Liver (tissue), 9 donors: ENCODE measurements around the gene GTPBP3. TPM values are rescaled to one million over a fixed set of nuclear protein-coding genes. Genes with fewer than 3 reads are reported as not detected.

Source experiments
- DNase-seq: peaks from one replicate; pipeline ENCODE4 v3.0.0-alpha.2; 2017; ENCODE audit warnings: low spot score
- H3K27ac ChIP-seq, 2 donors: one replicate each; pipeline ENCODE4 v1.7.0; 2013; ENCODE audit warnings: inconsistent platforms in 2 of 2, low read length in 2 of 2, control low read depth in 1 of 2, low read depth in 1 of 2, mild to moderate bottlenecking in 1 of 2
- H3K27me3 ChIP-seq, 4 donors: one replicate each; pipeline versions ENCODE4 v1.6.1 to v1.7.0; 2013; ENCODE audit warnings: low read length in 3 of 4, inconsistent platforms in 1 of 4, mild to moderate bottlenecking in 1 of 4, moderate library complexity in 1 of 4; ENCODE audit not compliant: control insufficient read depth in 4 of 4, insufficient read depth in 4 of 4
- H3K36me3 ChIP-seq, 4 donors: one replicate each; pipeline versions ENCODE4 v1.6.1 to v1.7.0; 2013; ENCODE audit warnings: low read length in 3 of 4, mild to moderate bottlenecking in 3 of 4, low read depth in 1 of 4, moderate library complexity in 1 of 4; ENCODE audit not compliant: control insufficient read depth in 4 of 4, insufficient read depth in 3 of 4
- H3K4me1 ChIP-seq, 4 donors: one replicate each; pipeline versions ENCODE4 v1.6.1 to v1.7.0; 2013; ENCODE audit warnings: low read length in 3 of 4, mild to moderate bottlenecking in 3 of 4, moderate library complexity in 1 of 4; ENCODE audit not compliant: control insufficient read depth in 4 of 4, insufficient read depth in 4 of 4
- H3K4me3 ChIP-seq, 3 donors: one replicate each; pipeline versions ENCODE4 v1.6.1 to v1.7.0; 2013; ENCODE audit warnings: low read length in 3 of 3, control low read depth in 1 of 3, low read depth in 1 of 3, mild to moderate bottlenecking in 1 of 3
- H3K9ac ChIP-seq, 2 donors: one replicate each; pipeline ENCODE4 v1.7.0; 2013; ENCODE audit warnings: low read length in 2 of 2, mild to moderate bottlenecking in 2 of 2, moderate library complexity in 2 of 2, control low read depth in 1 of 2, low read depth in 1 of 2
- H3K9me3 ChIP-seq, 4 donors: one replicate each; pipeline versions ENCODE4 v1.6.1 to v1.7.0; 2013; ENCODE audit warnings: low read length in 3 of 4; ENCODE audit not compliant: control insufficient read depth in 4 of 4
- ATF3 ChIP-seq: IDR thresholded peaks from 2 replicates; pipeline ENCODE4 v1.6.1; 2016; ENCODE audit warnings: antibody characterized with exemption
- CTCF ChIP-seq: fragments of 150-350 bp; IDR thresholded peaks from 2 replicates; pipeline ENCODE4 v1.5.1; 2017; ENCODE audit warnings: improper control_type of control experiment, low read depth, low read length; ENCODE audit not compliant: missing input control
- EGR1 ChIP-seq, 2 donors: IDR thresholded peaks; 2 replicates each; pipeline ENCODE4 v1.6.1; 2016 to 2018; ENCODE audit warnings: antibody characterized with exemption in 2 of 2, low read depth in 2 of 2
- FOXA1 ChIP-seq: IDR thresholded peaks from 2 replicates; pipeline ENCODE4 v1.6.1; 2016; ENCODE audit warnings: antibody characterized with exemption
- GABPA ChIP-seq, 2 donors: IDR thresholded peaks in 1 of 2; conservative IDR thresholded peaks in 1 of 2; 2 replicates each; pipeline ENCODE4 v1.6.1; 2016; ENCODE audit warnings: antibody characterized with exemption in 2 of 2, mild to moderate bottlenecking in 1 of 2, moderate library complexity in 1 of 2
- HNF4G ChIP-seq: IDR thresholded peaks from 2 replicates; pipeline ENCODE4 v1.6.1; 2016; ENCODE audit warnings: antibody characterized with exemption
- RAD21 ChIP-seq, 2 donors: IDR thresholded peaks; 2 replicates each; pipeline ENCODE4 v1.6.1; 2016; ENCODE audit warnings: antibody characterized with exemption in 2 of 2, mild to moderate bottlenecking in 2 of 2
- RXRA ChIP-seq, 2 donors: IDR thresholded peaks; 2 replicates each; pipeline ENCODE4 v1.6.1; 2017 to 2018; ENCODE audit warnings: antibody characterized with exemption in 2 of 2, mild to moderate bottlenecking in 1 of 2
- SP1 ChIP-seq: IDR thresholded peaks from 2 replicates; pipeline ENCODE4 v1.6.1; 2018; ENCODE audit warnings: antibody characterized with exemption, mild to moderate bottlenecking
- TAF1 ChIP-seq: conservative IDR thresholded peaks from 2 replicates; pipeline ENCODE4 v1.6.1; 2016; ENCODE audit warnings: antibody characterized with exemption, mild to moderate bottlenecking
- YY1 ChIP-seq: IDR thresholded peaks from 2 replicates; pipeline ENCODE4 v1.6.1; 2016; ENCODE audit warnings: antibody characterized with exemption, mild to moderate bottlenecking
- ZBTB33 ChIP-seq: IDR thresholded peaks from 2 replicates; pipeline ENCODE4 v1.6.1; 2016; ENCODE audit warnings: antibody characterized with exemption
- WGBS: extraction: QIAGEN DNeasy Blood & Tissue Kit; methylation state at CpG from one replicate; pipeline ENCODE4 v1.1.7; 2013; 5-methylcytosine and 5-hydroxymethylcytosine counted together
- polyA plus RNA-seq, 2 donors: library from polyadenylated mRNA; stranded (reverse) in 1 of 2; unstranded in 1 of 2; fragments of 200-250 nt in 1 of 2; fragments of >200 nt in 1 of 2; fragmentation: Nextera tagmentation in 1 of 2; extraction: Ambion mirVana in 1 of 2; gene quantifications; one replicate each; pipeline versions ENCODE4 v1.2.1 to v1.2.3, GENCODE V29; 2013 to 2015
- total RNA-seq, 2 donors: library from RNA; depleted of rRNA; stranded (reverse); fragments of >200 nt; gene quantifications; one replicate each; pipeline ENCODE4 v1.2.3, GENCODE V29; 2014
- donor health status: healthy.
- donor health status: healthy.
- donor health status: healthy.
- donor health status: healthy.
- donor health status: healthy.

Gene GTPBP3
- total and polyA plus RNA-seq, 4 donors, result 4.9 to 15.5 (median 9.6) TPM

GRCh38 chr19:17303167-17303939, 34.0 kb upstream of the GTPBP3 start, which contains the start of gene ABHD8:
Gene ABHD8 (minus strand): TSS chr19:17303425. CDS start chr19:17301616, 1,809 bp downstream.
- TF ChIP-seq YY1 (no peak), RAD21 (IDR thresholded peaks at IDR 0.05) (peak in 1 of 2 donors; percentile 28), CTCF (peak; percentile 62), RXRA (IDR thresholded peaks at IDR 0.05) (peak; percentile 46 to 48), FOXA1 (peak; percentile 33), SP1 (peak; percentile 90), EGR1 (IDR thresholded peaks at IDR 0.05; ENCODE audit: low read depth in 2 of 2) (no peak)
- no peaks in the 10 kb centered on the region for H3K27me3 ChIP-seq
- peak within 1 kb of the TSS; percentile 51 to 57 for H3K27ac ChIP-seq
- peak within 1 kb of the TSS in 1 of 2 donors; percentile 59 for H3K9ac ChIP-seq
- DNase-seq, result peak; percentile 97
- H3K36me3 ChIP-seq, result peaks cover 0 to under 1% (median 0%) of the 10 kb centered on the region in 4 donors
- peaks cover 12 to 45% (median 36%) of the 10 kb centered on the region in 4 donors for H3K4me1 ChIP-seq
- peaks cover 0 to 1% (median under 1%) of the 10 kb centered on the region in 4 donors for H3K9me3 ChIP-seq
- WGBS, result 2% methylated on average over 52 of the region's 52 CpGs
- H3K4me3 ChIP-seq, result peak within 1 kb of the TSS; percentile 62 to 87 (median 65)

- H3K9ac ChIP-seq, result no peak overlapping the region
- no peak for DNase-seq
- no peaks in the 10 kb centered on the region for H3K36me3 ChIP-seq
- TF ChIP-seq HNF4G (no peak), ATF3 (no peak), ZBTB33 (no peak), TAF1 (no peak), RXRA (IDR thresholded peaks at IDR 0.05) (no peak), GABPA (IDR thresholded peaks at IDR 0.05 in 1 of 2, conservative IDR thresholded peaks at IDR 0.05 in 1 of 2) (no peak)
- no peak overlapping the region for H3K4me3 ChIP-seq
- peaks cover 12 to 46% (median 37%) of the 10 kb centered on the region in 4 donors for H3K4me1 ChIP-seq
- peak overlapping the region in 1 of 2 donors; percentile 23 for H3K27ac ChIP-seq
- H3K27me3 ChIP-seq, result no peaks in the 10 kb centered on the region
- H3K9me3 ChIP-seq, result no peaks in the 10 kb centered on the region
- WGBS, result 65% methylated on average over 12 of the region's 12 CpGs
Measured at GRCh38 chr19:17303940-17304267, 33.4 kb upstream of the GTPBP3 start.
